GM12873 (cell line): ENCODE measurements around the gene DEGS2.
A peak's percentile ranks its signal among the peaks of the same experiment; 100 is the strongest.

Experiments used
- TF ChIP-seq, protein P1 (sequence below): IDR thresholded peaks from 2 replicates; pipeline ENCODE4 v1.5.1; 2012; ENCODE audit warnings: low read depth, mild to moderate bottlenecking, moderate library complexity, low read length, control low read depth; ENCODE audit not compliant: insufficient read depth; ENCODE audit errors: missing control alignments

DEGS2 gene

DNA sequence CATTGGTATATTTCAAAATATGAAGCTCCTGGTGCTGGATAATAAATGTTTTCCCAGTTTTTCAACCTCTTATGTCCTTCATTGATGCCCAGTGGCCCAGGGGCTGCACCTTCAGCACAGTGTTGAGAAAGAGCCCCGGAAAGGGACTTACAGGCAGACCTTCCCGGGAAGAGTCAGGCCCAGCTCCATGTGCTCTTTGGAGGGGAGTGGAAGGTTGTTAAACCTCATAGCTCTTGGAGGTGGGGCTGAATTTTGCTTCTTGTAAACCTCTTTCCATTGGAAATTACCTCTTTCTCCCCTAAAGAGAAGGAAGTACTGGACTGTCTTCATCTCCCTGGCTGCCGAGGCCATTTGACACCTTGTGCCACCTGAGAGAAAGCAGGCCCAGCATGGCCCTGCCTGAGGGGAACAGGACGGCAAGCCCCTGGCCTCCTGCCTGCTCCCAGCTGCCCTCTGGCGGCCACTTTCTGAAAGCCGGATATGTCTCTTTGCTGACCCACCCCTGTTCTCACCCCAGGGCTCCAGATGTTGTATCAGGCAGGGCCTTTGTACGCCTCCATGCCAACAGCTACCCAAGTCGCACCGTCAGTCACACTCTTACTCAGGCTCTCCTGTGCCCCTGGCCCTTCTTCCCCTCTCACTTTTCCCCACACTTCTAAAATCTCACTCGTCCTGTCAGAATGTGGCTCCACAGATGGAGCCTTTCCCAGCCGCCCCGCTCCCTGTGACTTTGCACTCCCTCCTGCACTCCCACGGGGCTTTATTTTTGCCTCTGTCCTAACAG lies 51.2 kb downstream of the DEGS2 start:
- TF ChIP-seq, protein P1, sequence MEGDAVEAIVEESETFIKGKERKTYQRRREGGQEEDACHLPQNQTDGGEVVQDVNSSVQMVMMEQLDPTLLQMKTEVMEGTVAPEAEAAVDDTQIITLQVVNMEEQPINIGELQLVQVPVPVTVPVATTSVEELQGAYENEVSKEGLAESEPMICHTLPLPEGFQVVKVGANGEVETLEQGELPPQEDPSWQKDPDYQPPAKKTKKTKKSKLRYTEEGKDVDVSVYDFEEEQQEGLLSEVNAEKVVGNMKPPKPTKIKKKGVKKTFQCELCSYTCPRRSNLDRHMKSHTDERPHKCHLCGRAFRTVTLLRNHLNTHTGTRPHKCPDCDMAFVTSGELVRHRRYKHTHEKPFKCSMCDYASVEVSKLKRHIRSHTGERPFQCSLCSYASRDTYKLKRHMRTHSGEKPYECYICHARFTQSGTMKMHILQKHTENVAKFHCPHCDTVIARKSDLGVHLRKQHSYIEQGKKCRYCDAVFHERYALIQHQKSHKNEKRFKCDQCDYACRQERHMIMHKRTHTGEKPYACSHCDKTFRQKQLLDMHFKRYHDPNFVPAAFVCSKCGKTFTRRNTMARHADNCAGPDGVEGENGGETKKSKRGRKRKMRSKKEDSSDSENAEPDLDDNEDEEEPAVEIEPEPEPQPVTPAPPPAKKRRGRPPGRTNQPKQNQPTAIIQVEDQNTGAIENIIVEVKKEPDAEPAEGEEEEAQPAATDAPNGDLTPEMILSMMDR = peak; percentile 90

DNA sequence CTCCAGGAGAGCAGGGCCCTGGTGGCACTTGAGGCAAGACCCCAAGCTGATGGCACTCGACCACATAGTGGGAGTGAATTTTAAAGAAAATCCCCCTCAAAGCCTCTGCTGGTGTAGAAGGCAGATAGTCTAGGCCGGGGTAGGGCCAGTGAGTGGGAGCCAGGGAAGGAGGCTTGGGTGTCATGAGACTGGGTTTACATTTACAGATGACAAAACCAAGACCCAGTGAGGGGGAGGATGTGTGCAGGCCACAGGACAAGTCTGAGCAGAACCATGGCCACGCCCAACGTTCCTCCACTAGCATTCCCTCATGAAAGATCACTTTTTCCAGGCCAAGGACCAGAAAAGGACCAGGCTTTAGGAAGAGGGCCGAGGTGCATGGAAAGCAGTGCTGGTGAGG lies 52.2 kb downstream of the DEGS2 start:
- TF ChIP-seq, protein P1 = no peak

DNA sequence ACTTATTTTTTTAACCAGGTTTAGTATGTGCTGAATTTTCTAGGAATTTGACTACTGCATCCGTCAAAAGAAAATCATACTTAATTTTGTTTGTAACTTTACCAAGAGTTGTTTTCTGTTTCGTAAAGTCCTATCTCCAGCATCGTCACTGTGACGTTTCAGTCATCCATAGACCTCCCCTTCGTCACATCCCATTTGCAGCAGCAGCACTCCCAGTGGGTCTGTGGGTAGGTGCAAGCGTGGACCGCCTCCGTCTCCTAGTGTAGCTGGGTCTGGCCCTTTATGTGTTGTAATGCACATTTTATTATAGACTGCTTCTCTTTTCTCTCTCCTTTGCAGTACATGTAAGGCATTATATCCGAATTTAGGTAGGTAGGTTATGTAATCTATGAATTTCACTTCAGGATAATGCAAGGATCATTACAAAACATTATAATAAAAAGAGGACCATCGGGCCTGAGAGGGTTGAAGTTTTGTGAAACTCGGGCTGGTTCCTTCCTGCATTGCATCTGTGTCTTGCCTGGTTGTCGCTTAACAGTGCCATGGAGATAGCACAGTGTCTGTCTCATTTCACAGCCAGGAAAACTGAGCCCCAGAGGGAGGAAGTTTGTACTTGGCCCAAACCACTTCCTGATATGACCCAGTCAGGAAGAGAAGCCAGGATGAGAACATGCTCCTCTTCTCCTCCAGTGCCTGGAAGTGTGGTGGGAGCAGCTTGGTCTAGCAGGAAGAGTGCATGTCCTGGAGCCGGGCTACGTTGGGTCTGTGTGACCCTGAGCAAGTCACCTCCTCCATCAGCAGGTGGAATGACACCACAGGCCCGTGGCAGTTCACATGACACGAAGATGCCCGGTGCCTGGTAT lies 53.0 kb downstream of the DEGS2 start:
- TF ChIP-seq, protein P1 = no peak

DNA sequence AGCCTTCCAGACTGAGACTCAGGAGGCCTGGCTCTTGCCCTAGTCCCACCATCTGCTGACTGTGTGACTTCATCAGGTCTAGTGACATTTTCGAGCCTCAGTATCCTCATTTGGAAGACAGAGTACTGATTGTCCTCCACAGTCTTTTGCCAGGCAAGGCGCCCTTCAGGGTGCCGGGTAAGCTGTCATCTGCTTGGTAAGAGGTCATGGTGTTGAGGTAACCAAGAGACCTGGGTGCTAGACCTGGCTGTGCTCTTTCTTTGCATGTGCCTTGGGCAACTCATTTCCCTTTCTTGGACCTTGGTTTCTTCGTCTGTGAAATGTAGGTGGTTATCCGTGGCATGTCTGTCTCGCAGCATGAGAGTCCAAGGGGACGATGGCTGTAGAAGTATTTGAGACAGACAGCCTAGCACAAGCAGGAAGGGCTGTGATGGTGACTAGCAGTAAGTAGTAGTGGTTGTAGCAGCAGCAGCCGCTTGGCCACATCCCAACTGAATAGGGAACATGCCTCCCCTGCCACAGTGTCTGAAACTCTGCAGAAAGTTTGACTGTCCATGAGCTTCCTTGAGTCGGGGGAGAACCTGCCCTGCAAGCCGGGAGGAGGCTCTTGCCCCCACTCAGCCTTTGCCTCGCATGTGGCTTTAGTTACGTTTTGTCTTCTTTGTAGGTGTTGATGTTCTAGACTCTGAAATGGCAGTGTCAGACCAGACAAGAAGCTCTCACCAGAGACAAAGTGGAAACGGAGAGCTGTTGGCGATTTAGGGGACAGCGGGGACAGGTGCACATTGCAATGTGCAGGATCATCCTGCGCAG lies 53.9 kb downstream of the DEGS2 start:
- TF ChIP-seq, protein P1 = no peak

DNA sequence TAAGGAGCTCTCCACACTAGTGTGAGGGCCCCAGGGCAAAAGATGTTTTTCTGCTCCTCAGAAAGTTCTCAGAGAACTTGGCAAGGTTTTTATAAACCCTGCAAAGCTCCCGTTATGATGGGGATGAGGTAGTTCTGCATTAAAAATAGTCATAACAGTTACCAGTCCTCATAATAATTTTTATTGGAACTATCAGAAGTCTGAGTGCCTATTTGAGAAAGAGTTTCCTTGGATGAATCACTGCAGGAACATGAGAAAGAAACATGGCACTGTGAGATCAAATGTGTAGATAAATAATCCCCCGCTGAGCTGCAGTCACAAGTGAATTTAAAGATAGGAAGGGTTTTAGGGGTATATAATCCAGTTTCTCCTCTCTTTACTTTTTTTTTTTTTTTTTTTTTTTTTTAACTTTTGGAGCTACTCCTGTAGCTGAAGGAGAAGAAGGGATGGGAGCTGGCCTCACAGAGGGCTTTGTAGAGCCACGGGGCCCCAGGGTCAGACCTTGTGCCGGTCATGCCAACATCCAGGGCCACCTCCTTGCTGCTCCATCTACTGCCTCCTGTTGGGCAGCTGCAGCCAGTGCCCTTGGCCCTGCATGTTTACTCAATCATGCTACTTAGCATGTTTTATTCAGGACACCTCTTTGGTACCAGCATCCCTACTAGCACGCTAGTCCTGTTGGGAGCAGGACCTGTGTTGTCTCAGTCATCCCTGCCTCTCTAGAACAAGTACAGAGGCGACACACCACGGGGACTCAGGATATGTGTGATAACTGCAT lies 54.7 kb downstream of the DEGS2 start:
- TF ChIP-seq, protein P1 = peak; percentile 47

DNA sequence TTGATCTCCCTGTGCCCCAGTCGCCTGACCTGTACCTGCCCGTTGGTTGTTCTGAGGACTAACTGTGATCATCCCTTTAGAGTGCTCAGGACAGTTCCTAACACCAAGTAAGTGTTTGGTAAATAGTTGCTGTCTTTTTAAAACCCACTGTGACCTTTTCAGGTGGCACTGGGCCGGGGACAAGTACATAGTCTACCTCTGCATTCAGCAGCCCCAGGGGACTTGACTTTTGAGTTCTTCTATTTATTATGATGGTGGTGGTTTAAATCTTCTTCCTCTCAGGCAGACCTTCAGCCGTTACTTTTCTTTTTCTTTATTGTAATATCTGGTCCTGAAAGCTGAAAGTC lies 55.5 kb downstream of the DEGS2 start:
- TF ChIP-seq, protein P1 = no peak
